ENCODE data around the gene CACFD1.

DNA sequence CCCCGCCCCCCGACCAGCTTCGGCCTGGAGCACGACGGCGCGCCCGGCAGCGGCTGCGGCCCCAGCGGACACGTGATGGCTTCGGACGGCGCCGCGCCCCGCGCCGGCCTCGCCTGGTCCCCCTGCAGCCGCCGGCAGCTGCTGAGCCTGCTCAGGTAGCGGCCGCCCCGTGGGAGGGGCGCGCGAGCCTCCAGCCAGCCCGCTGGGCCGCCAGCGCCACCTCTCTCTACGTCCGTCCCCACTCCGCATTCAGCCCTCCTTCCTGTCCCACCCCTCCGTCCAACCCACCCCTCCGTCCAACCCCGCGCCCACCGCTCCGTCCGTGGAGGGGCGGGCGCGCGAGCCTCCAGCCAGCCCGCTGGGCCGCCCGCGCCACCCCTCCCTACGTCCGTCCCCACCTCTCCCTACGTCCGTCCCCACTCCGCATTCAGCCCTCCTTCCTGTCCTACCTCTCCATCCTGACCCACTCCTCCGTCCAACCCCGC lies 31.1 kb upstream of the CACFD1 start:
- TF ChIP-seq, protein P1, sequence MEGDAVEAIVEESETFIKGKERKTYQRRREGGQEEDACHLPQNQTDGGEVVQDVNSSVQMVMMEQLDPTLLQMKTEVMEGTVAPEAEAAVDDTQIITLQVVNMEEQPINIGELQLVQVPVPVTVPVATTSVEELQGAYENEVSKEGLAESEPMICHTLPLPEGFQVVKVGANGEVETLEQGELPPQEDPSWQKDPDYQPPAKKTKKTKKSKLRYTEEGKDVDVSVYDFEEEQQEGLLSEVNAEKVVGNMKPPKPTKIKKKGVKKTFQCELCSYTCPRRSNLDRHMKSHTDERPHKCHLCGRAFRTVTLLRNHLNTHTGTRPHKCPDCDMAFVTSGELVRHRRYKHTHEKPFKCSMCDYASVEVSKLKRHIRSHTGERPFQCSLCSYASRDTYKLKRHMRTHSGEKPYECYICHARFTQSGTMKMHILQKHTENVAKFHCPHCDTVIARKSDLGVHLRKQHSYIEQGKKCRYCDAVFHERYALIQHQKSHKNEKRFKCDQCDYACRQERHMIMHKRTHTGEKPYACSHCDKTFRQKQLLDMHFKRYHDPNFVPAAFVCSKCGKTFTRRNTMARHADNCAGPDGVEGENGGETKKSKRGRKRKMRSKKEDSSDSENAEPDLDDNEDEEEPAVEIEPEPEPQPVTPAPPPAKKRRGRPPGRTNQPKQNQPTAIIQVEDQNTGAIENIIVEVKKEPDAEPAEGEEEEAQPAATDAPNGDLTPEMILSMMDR (IDR thresholded peaks at IDR 0.05) = peak in 1 of 7 experiments; percentile 2
- TF ChIP-seq POLR2A (IDR thresholded peaks at IDR 0.05) = no peak

Data from body of pancreas (tissue), 4 donors.